22Rv1 (cell line): ENCODE data around the gene WNT5B.

Source experiments
- H3K27ac ChIP-seq: fragments of 450-650 bp; 2 replicates; pipeline ENCODE4 v1.5.1; 2017
- ZFX ChIP-seq: fragments of 450-650 bp; IDR thresholded peaks from 2 replicates; pipeline ENCODE4 v1.6.1; 2017; ENCODE audit warnings: antibody characterized with exemption, borderline replicate concordance
- TF ChIP-seq, protein P1 (sequence below): fragments of 450-650 bp; IDR thresholded peaks from 2 replicates; pipeline ENCODE4 v1.5.1; 2017; ENCODE audit warnings: mild to moderate bottlenecking

The WNT5B gene

DNA sequence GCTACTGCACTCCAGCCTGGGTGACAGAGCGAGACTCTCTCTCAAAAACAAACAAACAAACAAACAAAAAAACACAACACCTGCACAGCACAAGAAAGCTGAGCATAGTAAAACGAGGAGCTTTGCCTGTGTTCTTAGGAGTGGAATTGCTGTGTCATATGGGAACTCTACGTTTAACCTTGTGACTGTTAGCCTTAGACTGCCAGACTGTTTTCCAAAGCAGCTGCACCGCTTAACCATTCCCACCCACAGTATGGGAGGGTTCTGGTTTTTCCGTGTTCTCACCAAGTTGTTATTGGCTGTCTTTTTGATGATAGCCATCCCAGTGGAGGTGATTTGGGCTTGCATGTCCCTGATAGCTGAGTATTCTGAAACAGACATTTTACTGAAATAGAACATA lies 9.2 kb downstream of the WNT5B start:
- TF ChIP-seq, protein P1, sequence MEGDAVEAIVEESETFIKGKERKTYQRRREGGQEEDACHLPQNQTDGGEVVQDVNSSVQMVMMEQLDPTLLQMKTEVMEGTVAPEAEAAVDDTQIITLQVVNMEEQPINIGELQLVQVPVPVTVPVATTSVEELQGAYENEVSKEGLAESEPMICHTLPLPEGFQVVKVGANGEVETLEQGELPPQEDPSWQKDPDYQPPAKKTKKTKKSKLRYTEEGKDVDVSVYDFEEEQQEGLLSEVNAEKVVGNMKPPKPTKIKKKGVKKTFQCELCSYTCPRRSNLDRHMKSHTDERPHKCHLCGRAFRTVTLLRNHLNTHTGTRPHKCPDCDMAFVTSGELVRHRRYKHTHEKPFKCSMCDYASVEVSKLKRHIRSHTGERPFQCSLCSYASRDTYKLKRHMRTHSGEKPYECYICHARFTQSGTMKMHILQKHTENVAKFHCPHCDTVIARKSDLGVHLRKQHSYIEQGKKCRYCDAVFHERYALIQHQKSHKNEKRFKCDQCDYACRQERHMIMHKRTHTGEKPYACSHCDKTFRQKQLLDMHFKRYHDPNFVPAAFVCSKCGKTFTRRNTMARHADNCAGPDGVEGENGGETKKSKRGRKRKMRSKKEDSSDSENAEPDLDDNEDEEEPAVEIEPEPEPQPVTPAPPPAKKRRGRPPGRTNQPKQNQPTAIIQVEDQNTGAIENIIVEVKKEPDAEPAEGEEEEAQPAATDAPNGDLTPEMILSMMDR: no peak
- no peak for TF ChIP-seq ZFX
- H3K27ac ChIP-seq: no peak overlapping the region

DNA sequence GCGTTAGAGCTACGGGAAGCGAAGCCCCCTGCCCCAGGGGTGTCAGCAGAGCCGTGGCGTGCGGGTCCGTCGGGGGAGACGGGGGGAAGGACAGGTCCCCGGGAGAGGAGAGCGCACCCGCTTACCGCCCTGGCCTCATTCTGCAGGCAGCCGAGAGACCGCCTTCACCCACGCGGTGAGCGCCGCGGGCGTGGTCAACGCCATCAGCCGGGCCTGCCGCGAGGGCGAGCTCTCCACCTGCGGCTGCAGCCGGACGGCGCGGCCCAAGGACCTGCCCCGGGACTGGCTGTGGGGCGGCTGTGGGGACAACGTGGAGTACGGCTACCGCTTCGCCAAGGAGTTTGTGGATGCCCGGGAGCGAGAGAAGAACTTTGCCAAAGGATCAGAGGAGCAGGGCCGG lies 10.5 kb downstream of the WNT5B start:
- H3K27ac ChIP-seq: no peak overlapping the region
- TF ChIP-seq ZFX: no peak
- TF ChIP-seq, protein P1: no peak

DNA sequence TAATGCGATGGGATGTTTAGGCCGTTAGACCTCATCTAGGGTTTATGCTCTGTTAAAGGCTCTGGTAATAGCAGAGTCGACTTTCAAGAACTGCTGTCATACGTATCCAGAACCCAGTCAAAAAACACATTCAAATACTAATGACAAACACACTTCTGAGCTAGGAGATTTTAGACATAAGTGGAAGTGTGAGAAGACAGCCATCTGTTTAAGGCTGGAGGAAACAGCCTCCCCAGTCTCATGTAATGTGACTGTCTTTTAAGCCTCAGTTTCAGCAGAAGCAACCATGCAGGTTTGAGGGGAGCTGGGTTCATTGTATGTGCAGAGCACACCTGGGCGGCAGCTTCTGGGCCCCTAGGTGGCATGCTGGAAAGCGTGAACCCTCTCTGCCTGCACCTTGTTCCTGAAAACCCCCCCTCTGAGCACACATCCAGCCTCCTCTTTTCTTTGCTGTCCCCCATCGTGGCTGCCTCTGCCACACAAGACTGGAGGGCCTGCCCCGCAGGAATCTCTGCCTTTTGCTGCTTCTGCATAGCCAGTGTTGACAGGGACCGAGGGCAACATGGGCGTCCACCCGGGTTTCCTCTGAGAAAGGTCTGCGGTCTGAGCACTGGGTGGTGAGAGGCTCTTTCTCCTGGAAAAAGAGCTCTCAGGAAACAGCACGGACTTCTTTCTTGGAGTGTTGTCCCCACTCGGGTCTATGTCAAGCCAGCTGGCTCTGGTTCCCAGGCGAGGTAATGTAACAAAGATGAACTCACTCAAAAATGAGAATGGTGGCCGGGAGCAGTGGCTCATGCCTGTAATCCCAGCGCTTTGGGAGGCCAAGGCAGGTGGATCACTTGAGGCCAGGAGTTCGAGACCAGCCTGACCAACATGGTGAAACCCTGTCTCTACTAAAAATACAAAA lies 11.6 kb downstream of the WNT5B start:
- no peak for TF ChIP-seq ZFX
- TF ChIP-seq, protein P1: no peak
- no peak overlapping the region for H3K27ac ChIP-seq

DNA sequence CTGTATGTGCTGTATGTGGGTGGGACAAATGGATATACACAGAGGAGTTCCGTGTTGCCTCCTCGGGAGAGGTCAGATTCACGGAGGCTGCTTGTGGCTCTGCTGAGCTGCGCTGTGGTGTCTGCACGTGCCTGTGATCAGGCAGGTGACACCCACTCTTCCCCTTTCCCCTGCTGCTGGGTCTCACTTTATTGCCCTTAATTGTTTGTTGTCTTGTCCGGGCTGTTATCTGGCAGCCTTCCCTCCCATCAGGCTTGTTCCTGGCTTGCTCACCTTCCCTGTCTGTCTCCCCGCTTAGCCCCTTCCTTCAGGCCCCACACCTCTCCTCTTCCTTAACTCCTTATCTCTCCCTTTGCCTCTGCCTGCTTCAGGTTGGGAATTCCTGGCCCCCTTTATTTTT lies 13.5 kb downstream of the WNT5B start:
- TF ChIP-seq, protein P1: no peak
- no peak for TF ChIP-seq ZFX
- no peak overlapping the region for H3K27ac ChIP-seq

DNA sequence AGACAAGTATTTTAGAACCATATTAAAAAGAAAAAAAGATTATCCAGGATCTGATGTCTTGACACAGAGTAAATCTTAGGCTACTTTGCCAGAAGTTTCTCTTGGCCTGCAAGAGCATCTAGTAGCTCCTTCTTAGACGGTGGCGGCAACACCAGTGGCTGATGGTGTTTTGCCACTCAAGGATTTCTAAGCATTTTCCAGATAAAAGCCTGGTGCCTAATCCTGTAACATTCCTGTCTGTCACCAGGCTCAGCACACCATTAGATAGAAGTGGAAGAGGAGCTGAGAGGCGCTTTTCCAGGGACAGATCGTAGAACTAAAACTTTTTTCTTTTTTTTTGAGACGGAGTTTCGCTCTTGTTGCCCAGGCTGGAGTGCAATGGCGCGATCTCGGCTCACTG lies 14.0 kb downstream of the WNT5B start:
- no peak overlapping the region for H3K27ac ChIP-seq
- no peak for TF ChIP-seq ZFX
- TF ChIP-seq, protein P1: no peak

DNA sequence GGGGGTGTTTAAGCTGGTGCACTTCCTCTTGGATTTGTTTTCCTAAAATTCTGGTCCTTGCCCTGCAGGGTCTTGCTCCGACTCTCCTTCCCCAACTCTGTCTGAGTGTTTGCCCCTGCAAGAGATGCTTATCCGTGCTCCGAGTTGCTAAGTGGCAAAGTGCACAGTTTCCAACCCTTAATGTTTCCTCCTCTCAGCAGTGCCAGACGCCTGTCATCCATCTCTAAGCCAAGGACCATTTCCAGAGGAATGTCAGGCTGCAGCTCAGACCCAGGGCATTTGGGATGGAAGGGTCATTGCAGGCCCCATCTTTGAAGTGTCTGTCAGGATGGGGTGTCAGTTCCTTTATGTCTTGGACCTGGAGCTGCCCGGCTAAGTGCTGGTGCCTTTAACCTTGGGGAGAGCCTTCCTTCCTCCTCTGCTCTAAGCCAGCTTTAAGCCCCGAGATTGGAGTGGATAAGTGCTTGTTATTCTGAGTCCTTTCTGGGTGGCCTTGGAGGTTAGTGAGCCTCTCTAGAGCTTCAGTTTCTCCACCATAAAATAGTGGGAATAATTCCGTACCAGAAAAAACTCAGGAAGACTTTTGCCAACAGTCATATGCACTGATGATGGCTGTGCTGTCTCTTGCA lies 15.0 kb downstream of the WNT5B start:
- H3K27ac ChIP-seq: no peak overlapping the region
- TF ChIP-seq ZFX: no peak
- TF ChIP-seq, protein P1: no peak
